SK-N-SH (cell line): Measurements from ENCODE around the gene IL16. TPM values are rescaled to one million over a fixed set of nuclear protein-coding genes. Genes with fewer than 3 reads are reported as not detected.

ENCODE experiments used
- CTCF ChIA-PET: fragments of 300-600, 350-600 bp; formaldehyde crosslinking; extraction: SDS; loops from one replicate; lab custom pipeline; 2021; lab: Yijun Ruan, JAX
- POLR2A ChIA-PET: fragments of 350-600 bp; sonication (Branson Sonifier 250); formaldehyde crosslinking; extraction: SDS; loops from one replicate; lab custom pipeline; 2020; ENCODE audit warnings: antibody characterized with exemption, inconsistent platforms; lab: Yijun Ruan, JAX
- DNase-seq: peaks from one replicate; pipeline ENCODE4 v3.0.0; 2012
- H2AFZ ChIP-seq: fragments of 200-600 bp; sonication (generic); 2 replicates; pipeline ENCODE4 v1.8.1; 2016; ENCODE audit warnings: antibody characterized with exemption, mild to moderate bottlenecking, low read depth
- H3F3A ChIP-seq: fragments of 200-600 bp; sonication (generic); replicated peaks from 2 replicates; pipeline ENCODE3; 2016; ENCODE audit warnings: antibody characterized with exemption, mild to moderate bottlenecking; ENCODE audit not compliant: insufficient read depth
- H3K27ac ChIP-seq, 2 experiments: fragments of 200-500 bp in 1 of 2; fragments of 200-600 bp in 1 of 2; sonication (Bioruptor generic) in 1 of 2; sonication (generic), shearing (Covaris generic) in 1 of 2; 2 replicates each; pipeline versions ENCODE4 v1.5.1 to v1.6.1; 2014 to 2016; ENCODE audit warnings: low read depth in 2 of 2, inconsistent platforms in 1 of 2, low read length in 1 of 2, mild to moderate bottlenecking in 1 of 2, mixed read lengths in 1 of 2
- H3K27me3 ChIP-seq: fragments of 200-600 bp; sonication (generic), shearing (Covaris generic); 2 replicates; pipeline ENCODE4 v1.6.1; 2016; ENCODE audit warnings: mixed run types; ENCODE audit not compliant: insufficient read depth
- H3K36me3 ChIP-seq, 2 experiments: fragments of 200-500 bp in 1 of 2; fragments of 200-600 bp in 1 of 2; sonication (Bioruptor generic) in 1 of 2; sonication (generic) in 1 of 2; replicated peaks in 1 of 2; 2 replicates each; pipeline versions ENCODE3 to v1.5.1; 2014 to 2016; ENCODE audit warnings: low read length in 1 of 2, mild to moderate bottlenecking in 1 of 2; ENCODE audit not compliant: insufficient read depth in 2 of 2, control insufficient read depth in 1 of 2
- H3K4me1 ChIP-seq, 2 experiments: fragments of 200-500 bp in 1 of 2; fragments of 200-600 bp in 1 of 2; sonication (Bioruptor generic) in 1 of 2; sonication (generic), shearing (Covaris generic) in 1 of 2; 2 replicates each; pipeline versions ENCODE4 v1.5.1 to v1.6.1; 2014 to 2016; ENCODE audit warnings: low read depth in 1 of 2, low read length in 1 of 2, mixed run types in 1 of 2; ENCODE audit not compliant: insufficient read depth in 2 of 2, control insufficient read depth in 1 of 2
- H3K4me2 ChIP-seq: fragments of 200-600 bp; sonication (generic), shearing (Covaris generic); 2 replicates; pipeline ENCODE4 v1.6.1; 2017; ENCODE audit warnings: mixed run types
- H3K4me3 ChIP-seq, 2 experiments: fragments of 200-500 bp in 1 of 2; fragments of 200-600 bp in 1 of 2; sonication (Bioruptor generic) in 1 of 2; sonication (generic), shearing (Covaris generic) in 1 of 2; 2 replicates each; pipeline versions ENCODE4 v1.5.1 to v1.8.1; 2014 to 2016; ENCODE audit warnings: low read depth in 2 of 2, inconsistent platforms in 1 of 2, low read length in 1 of 2, mild to moderate bottlenecking in 1 of 2, mixed read lengths in 1 of 2, moderate library complexity in 1 of 2
- H3K79me2 ChIP-seq: fragments of 200-600 bp; sonication (generic); 2 replicates; pipeline ENCODE4 v1.8.1; 2017; ENCODE audit warnings: mild to moderate bottlenecking; ENCODE audit not compliant: insufficient read depth
- H3K9ac ChIP-seq: fragments of 200-600 bp; sonication (generic); 2 replicates; pipeline ENCODE4 v1.6.1; 2017; ENCODE audit warnings: mixed run types
- H3K9me2 ChIP-seq: fragments of 200-600 bp; sonication (generic); 2 replicates; pipeline ENCODE4 v1.6.1; 2017; ENCODE audit warnings: mixed run types
- H3K9me3 ChIP-seq: fragments of 200-600 bp; sonication (generic); 2 replicates; pipeline ENCODE4 v1.6.1; 2017; ENCODE audit warnings: mixed run types, mild to moderate bottlenecking, moderate library complexity
- H4K20me1 ChIP-seq: fragments of 200-600 bp; sonication (generic); 2 replicates; pipeline ENCODE4 v1.6.1; 2017; ENCODE audit warnings: mild to moderate bottlenecking, mixed run types; ENCODE audit not compliant: insufficient read depth
- ELF1 ChIP-seq: IDR thresholded peaks from 2 replicates; pipeline ENCODE4 v1.4.0; 2012
- FOXM1 ChIP-seq: IDR thresholded peaks from 2 replicates; pipeline ENCODE4 v1.4.0; 2012; ENCODE audit warnings: low read depth, mild to moderate bottlenecking
- GABPA ChIP-seq: IDR thresholded peaks from 2 replicates; pipeline ENCODE4 v1.4.0; 2012; ENCODE audit warnings: low read depth, mild to moderate bottlenecking
- IRF3 ChIP-seq: fragments of 150-350 bp; IDR thresholded peaks from 2 replicates; pipeline ENCODE4 v1.6.1; 2016; ENCODE audit warnings: mild to moderate bottlenecking, low read depth, low read length
- JUND ChIP-seq: IDR thresholded peaks from 2 replicates; pipeline ENCODE4 v1.4.0; 2012
- NFIC ChIP-seq: IDR thresholded peaks from 2 replicates; pipeline ENCODE4 v1.4.0; 2012; ENCODE audit warnings: borderline replicate concordance
- POLR2AphosphoS5 ChIP-seq: IDR thresholded peaks from 2 replicates; pipeline ENCODE4 v1.6.1; 2012; ENCODE audit warnings: low read depth, low read length
- RAD21 ChIP-seq: IDR thresholded peaks from 2 replicates; pipeline ENCODE4 v1.6.1; 2012; ENCODE audit warnings: mild to moderate bottlenecking, low read length
- RCOR1 ChIP-seq: fragments of 150-350 bp; IDR thresholded peaks from 2 replicates; pipeline ENCODE4 v1.6.1; 2017; ENCODE audit warnings: antibody characterized with exemption, low read length
- SIN3A ChIP-seq: IDR thresholded peaks from 2 replicates; pipeline ENCODE4 v1.6.1; 2012; ENCODE audit warnings: low read depth, mild to moderate bottlenecking, low read length, moderate library complexity, borderline replicate concordance
- TEAD4 ChIP-seq: IDR thresholded peaks from 2 replicates; pipeline ENCODE4 v1.4.0; 2012; ENCODE audit warnings: mild to moderate bottlenecking, borderline replicate concordance; ENCODE audit not compliant: insufficient read depth
- USF1 ChIP-seq: IDR thresholded peaks from 2 replicates; pipeline ENCODE4 v1.4.0; 2012; ENCODE audit warnings: low read depth, borderline replicate concordance
- YY1 ChIP-seq: IDR thresholded peaks from 2 replicates; pipeline ENCODE4 v1.4.0; 2012; ENCODE audit warnings: low read depth, mild to moderate bottlenecking
- WGBS: methylation state at CpG from one replicate; pipeline ENCODE4 v1.1.6; 2017; ENCODE audit warnings: low lambda C conversion rate; 5-methylcytosine and 5-hydroxymethylcytosine counted together
- polyA plus RNA-seq, 3 experiments: library from polyadenylated mRNA; depleted of rRNA; stranded (reverse); fragments of >200 nt; gene quantifications; 2 replicates each; pipeline ENCODE4 v1.2.3, GENCODE V29; 2012
- TF ChIP-seq, protein P1 (sequence below): IDR thresholded peaks from 2 replicates; pipeline ENCODE4 v1.6.1; 2012; ENCODE audit warnings: mild to moderate bottlenecking, low read depth, low read length, moderate library complexity
- TF ChIP-seq, protein P2 (sequence below): IDR thresholded peaks from 2 replicates; pipeline ENCODE4; 2012
- TF ChIP-seq, protein P3 (sequence below): IDR thresholded peaks from 2 replicates; pipeline ENCODE4 v1.4.0; 2012; ENCODE audit warnings: low read depth, borderline replicate concordance
- TF ChIP-seq, protein P4 (sequence below): IDR thresholded peaks from 2 replicates; pipeline ENCODE4 v1.4.0; 2012; ENCODE audit warnings: low read depth

IL16 gene
- polyA plus RNA-seq, 1 of the 3 experiments (the other 2 are of a cell fraction): not detected

DNA sequence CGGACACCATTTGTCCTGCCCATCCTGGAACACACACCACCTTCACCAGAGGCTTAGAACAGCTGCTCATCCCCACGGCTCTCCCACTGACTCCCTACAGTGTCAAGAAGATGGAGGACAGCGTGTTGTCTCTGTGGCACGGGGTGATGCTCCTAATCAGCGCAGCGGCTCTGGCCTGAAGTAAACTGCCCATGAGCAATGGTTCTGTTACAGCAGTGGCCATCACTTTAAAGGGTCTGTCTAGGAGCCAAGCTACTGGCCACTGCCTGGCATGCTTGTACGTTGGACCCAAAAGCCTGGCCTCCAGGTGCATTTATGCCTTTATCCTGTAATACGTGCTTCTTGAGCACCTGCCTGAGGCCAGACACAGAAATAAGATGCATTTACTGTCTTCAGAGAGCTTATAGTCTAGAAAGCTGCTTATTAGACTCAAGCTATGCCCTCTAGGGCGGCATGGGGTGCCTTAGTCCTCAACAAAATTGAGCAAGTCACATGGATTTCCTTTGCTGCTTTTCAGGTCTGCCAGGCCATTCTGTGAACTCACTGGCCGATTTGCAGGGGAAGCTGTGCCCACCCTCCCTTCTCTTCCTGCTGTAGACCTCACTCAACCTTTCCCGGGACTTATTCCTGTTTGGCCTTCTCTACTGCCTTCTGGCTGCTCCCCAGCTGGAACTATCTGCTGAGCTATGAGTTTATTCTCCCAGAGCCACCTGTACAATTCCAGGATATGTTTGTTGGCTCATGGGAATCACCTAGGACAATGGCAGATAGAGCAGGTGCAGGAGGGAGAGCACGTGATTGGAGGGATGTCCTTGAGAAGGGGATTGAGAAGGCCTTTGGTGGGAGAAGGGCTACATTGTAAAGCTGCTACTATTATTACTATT is 75.3 kb downstream of the IL16 start (continued):
- TF ChIP-seq, protein P1, sequence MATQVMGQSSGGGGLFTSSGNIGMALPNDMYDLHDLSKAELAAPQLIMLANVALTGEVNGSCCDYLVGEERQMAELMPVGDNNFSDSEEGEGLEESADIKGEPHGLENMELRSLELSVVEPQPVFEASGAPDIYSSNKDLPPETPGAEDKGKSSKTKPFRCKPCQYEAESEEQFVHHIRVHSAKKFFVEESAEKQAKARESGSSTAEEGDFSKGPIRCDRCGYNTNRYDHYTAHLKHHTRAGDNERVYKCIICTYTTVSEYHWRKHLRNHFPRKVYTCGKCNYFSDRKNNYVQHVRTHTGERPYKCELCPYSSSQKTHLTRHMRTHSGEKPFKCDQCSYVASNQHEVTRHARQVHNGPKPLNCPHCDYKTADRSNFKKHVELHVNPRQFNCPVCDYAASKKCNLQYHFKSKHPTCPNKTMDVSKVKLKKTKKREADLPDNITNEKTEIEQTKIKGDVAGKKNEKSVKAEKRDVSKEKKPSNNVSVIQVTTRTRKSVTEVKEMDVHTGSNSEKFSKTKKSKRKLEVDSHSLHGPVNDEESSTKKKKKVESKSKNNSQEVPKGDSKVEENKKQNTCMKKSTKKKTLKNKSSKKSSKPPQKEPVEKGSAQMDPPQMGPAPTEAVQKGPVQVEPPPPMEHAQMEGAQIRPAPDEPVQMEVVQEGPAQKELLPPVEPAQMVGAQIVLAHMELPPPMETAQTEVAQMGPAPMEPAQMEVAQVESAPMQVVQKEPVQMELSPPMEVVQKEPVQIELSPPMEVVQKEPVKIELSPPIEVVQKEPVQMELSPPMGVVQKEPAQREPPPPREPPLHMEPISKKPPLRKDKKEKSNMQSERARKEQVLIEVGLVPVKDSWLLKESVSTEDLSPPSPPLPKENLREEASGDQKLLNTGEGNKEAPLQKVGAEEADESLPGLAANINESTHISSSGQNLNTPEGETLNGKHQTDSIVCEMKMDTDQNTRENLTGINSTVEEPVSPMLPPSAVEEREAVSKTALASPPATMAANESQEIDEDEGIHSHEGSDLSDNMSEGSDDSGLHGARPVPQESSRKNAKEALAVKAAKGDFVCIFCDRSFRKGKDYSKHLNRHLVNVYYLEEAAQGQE: no peak
- TF ChIP-seq USF1: no peak
- no peak for TF ChIP-seq RAD21
- TF ChIP-seq SIN3A: no peak
- TF ChIP-seq, protein P2, sequence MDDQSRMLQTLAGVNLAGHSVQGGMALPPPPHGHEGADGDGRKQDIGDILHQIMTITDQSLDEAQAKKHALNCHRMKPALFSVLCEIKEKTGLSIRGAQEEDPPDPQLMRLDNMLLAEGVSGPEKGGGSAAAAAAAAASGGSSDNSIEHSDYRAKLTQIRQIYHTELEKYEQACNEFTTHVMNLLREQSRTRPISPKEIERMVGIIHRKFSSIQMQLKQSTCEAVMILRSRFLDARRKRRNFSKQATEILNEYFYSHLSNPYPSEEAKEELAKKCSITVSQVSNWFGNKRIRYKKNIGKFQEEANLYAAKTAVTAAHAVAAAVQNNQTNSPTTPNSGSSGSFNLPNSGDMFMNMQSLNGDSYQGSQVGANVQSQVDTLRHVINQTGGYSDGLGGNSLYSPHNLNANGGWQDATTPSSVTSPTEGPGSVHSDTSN: no peak
- TF ChIP-seq GABPA: no peak
- TF ChIP-seq, protein P3, sequence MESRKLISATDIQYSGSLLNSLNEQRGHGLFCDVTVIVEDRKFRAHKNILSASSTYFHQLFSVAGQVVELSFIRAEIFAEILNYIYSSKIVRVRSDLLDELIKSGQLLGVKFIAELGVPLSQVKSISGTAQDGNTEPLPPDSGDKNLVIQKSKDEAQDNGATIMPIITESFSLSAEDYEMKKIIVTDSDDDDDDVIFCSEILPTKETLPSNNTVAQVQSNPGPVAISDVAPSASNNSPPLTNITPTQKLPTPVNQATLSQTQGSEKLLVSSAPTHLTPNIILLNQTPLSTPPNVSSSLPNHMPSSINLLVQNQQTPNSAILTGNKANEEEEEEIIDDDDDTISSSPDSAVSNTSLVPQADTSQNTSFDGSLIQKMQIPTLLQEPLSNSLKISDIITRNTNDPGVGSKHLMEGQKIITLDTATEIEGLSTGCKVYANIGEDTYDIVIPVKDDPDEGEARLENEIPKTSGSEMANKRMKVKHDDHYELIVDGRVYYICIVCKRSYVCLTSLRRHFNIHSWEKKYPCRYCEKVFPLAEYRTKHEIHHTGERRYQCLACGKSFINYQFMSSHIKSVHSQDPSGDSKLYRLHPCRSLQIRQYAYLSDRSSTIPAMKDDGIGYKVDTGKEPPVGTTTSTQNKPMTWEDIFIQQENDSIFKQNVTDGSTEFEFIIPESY: no peak
- no peak for TF ChIP-seq NFIC

DNA sequence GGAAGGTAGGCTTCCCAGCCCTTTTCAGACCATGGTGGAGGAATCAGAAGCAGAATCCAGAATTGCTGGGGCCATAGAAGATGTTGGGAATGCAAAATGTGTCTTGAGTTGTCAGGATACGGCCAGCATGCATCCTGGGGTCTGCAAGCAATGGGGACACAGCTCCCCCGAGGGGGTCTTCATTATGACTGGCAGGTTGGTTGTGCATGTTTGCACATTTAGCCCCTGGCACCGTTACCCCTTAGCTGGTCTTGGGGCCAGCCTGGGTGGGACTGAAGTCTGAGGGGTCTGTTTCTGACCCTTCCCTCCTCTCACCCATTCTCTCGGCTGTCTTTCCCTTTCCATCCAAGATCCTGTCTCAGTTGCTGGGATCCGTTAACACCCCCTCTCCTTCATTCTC is 76.5 kb downstream of the IL16 start:
- peaks cover 0 to 3% of the 10 kb centered on the region in 2 experiments; a peak in 1 of 4 replicates for H3K4me1 ChIP-seq
- H3K79me2 ChIP-seq: no peaks in the 10 kb centered on the region
- peaks cover 15% of the 10 kb centered on the region; the same call in 1 of the 2 replicates for H3K27me3 ChIP-seq
- H3K9ac ChIP-seq: no peak overlapping the region
- no peak overlapping the region for H3K27ac ChIP-seq
- ChIA-PET CTCF (interaction anchor here (0.9 to 7.2 kb wide), 6 partner anchors 8 to 174 kb away, joined by 3 to 173 read pairs (median 47); no protein-coding TSS in a partner anchor), POLR2A (no interaction called here)
- 12% methylated on average over 5 of the region's 5 CpGs for WGBS
- H3K4me3 ChIP-seq: no peak overlapping the region
- no peak overlapping the region for H3K4me2 ChIP-seq
- H4K20me1 ChIP-seq: no peaks in the 10 kb centered on the region
- no peak overlapping the region for H2AFZ ChIP-seq
- H3K36me3 ChIP-seq: no peaks in the 10 kb centered on the region
- DNase-seq: no peak
- no peaks in the 10 kb centered on the region for H3K9me2 ChIP-seq
- H3K9me3 ChIP-seq: 0 out of 2 replicates have a peak, but pooled peaks cover 11% of the 10 kb centered on the region
- H3F3A ChIP-seq: no peaks in the 10 kb centered on the region
- TF ChIP-seq JUND: no peak
- no peak for TF ChIP-seq YY1
- TF ChIP-seq TEAD4: no peak
- no peak for TF ChIP-seq FOXM1
- TF ChIP-seq POLR2AphosphoS5: no peak
- TF ChIP-seq ELF1: no peak
- TF ChIP-seq, protein P3: no peak
- TF ChIP-seq, protein P2: no peak
- no peak for TF ChIP-seq IRF3
- TF ChIP-seq, protein P4, sequence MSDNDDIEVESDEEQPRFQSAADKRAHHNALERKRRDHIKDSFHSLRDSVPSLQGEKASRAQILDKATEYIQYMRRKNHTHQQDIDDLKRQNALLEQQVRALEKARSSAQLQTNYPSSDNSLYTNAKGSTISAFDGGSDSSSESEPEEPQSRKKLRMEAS: no peak
- TF ChIP-seq RCOR1: no peak
